Measurements from ENCODE around the gene AIFM2.

Gene AIFM2

GRCh38 chr10:70098271-70098670 is 34.4 kb downstream of the AIFM2 start:
- no peak for TF ChIP-seq CTCF (conservative IDR thresholded peaks at IDR 0.05; ENCODE audit: low read depth)
- CTCF ChIA-PET, result interaction anchor here (0.5 to 1.5 kb wide), 4 partner anchors 9 to 343 kb away, joined by 3 to 4 read pairs (median 4); partner anchors contain the start of gene NODAL
- POLR2A ChIA-PET (ENCODE audit: low non-redundant PET), result no interaction called here
- DNase-seq (ENCODE audit: low spot score), result no peak
- H3K27ac ChIP-seq, result no peak overlapping the region

- CTCF ChIA-PET, result interaction anchor here (0.5 to 1.5 kb wide), 3 partner anchors 10 to 18 kb away, joined by 3 to 6 read pairs (median 4); no protein-coding TSS in a partner anchor
These were observed 35.2 kb downstream of the AIFM2 start for GRCh38 chr10:70097459-70097858.

GRCh38 chr10:70096705-70097420 is 35.8 kb downstream of the AIFM2 start:
- POLR2A ChIA-PET (ENCODE audit: low non-redundant PET), result no interaction called here
- no peak for DNase-seq (ENCODE audit: low spot score)
- TF ChIP-seq CTCF (conservative IDR thresholded peaks at IDR 0.05; ENCODE audit: low read depth), result no peak
- no peak overlapping the region for H3K27ac ChIP-seq
- CTCF ChIA-PET, result interaction anchor here (0.5 to 2.3 kb wide), 3 partner anchors 12 to 20 kb away, joined by 4 to 12 read pairs (median 6); no protein-coding TSS in a partner anchor

More at GRCh38 chr10:70097459-70097858, 35.2 kb downstream of the AIFM2 start:
- H3K27ac ChIP-seq, result no peak overlapping the region
- no peak for DNase-seq (ENCODE audit: low spot score)
- POLR2A ChIA-PET (ENCODE audit: low non-redundant PET), result no interaction called here
- no peak for TF ChIP-seq CTCF (conservative IDR thresholded peaks at IDR 0.05; ENCODE audit: low read depth)

GRCh38 chr10:70096016-70096704 is 36.5 kb downstream of the AIFM2 start:
- CTCF ChIA-PET, result interaction anchor here (2.3 kb wide), 1 partner anchor 20 kb away, joined by 12 read pairs; no protein-coding TSS in a partner anchor
- H3K27ac ChIP-seq, result no peak overlapping the region
- no peak for TF ChIP-seq CTCF (conservative IDR thresholded peaks at IDR 0.05; ENCODE audit: low read depth)
- DNase-seq (ENCODE audit: low spot score), result no peak
- POLR2A ChIA-PET (ENCODE audit: low non-redundant PET), result no interaction called here

GRCh38 chr10:70094250-70094649 is 38.4 kb downstream of the AIFM2 start:
- DNase-seq (ENCODE audit: low spot score), result no peak
- ChIA-PET CTCF (interaction anchor here (0.5 to 1.1 kb wide), 3 partner anchors 13 to 110 kb away, joined by 3 to 4 read pairs (median 4); no protein-coding TSS in a partner anchor), POLR2A (ENCODE audit: low non-redundant PET) (no interaction called here)
- H3K27ac ChIP-seq, result no peak overlapping the region
- TF ChIP-seq CTCF (conservative IDR thresholded peaks at IDR 0.05; ENCODE audit: low read depth), result no peak

GRCh38 chr10:70093335-70093944 is 39.2 kb downstream of the AIFM2 start:
- no peak for DNase-seq (ENCODE audit: low spot score)
- CTCF ChIA-PET, result interaction anchor here (0.8 to 1.1 kb wide), 2 partner anchors 14 to 22 kb away, joined by 4 read pairs; no protein-coding TSS in a partner anchor
- H3K27ac ChIP-seq, result no peak overlapping the region
- POLR2A ChIA-PET (ENCODE audit: low non-redundant PET), result interaction anchor here (0.5 kb wide), 1 partner anchor 32 kb away, joined by 3 read pairs; no protein-coding TSS in a partner anchor
- no peak for TF ChIP-seq CTCF (conservative IDR thresholded peaks at IDR 0.05; ENCODE audit: low read depth)
